Epithelial cell of proximal tubule (primary cell): ENCODE results near the gene SLC25A44. TPM values are rescaled to one million over a fixed set of nuclear protein-coding genes. Genes with fewer than 3 reads are reported as not detected.

ENCODE experiments used
- DNase-seq: peaks from one replicate; pipeline ENCODE4 v3.0.0-alpha.2; 2011; ENCODE audit warnings: low read depth
- H3K4me3 ChIP-seq: 2 replicates; pipeline ENCODE4 v1.5.1; 2011; ENCODE audit warnings: low read depth, mild to moderate bottlenecking, low read length
- CTCF ChIP-seq: conservative IDR thresholded peaks from 2 replicates; pipeline ENCODE4 v1.5.1; 2012; ENCODE audit warnings: low read depth, mild to moderate bottlenecking, low read length
- total RNA-seq: library from RNA; depleted of rRNA; stranded (reverse); fragments of >200 nt; gene quantifications from 2 replicates; pipeline ENCODE4 v1.2.3, GENCODE V29; 2015

The SLC25A44 gene
- total RNA-seq, 1 donor from 2014 or later = 7.4 TPM

- H3K4me3 ChIP-seq = peak overlapping the region; percentile 99
- no peak for DNase-seq
- TF ChIP-seq CTCF = no peak
These were observed 372 bp downstream of the SLC25A44 start for GRCh38 chr1:156194300-156194652.

GRCh38 chr1:156195853-156196252 is 1.9 kb downstream of the SLC25A44 start:
- no peak overlapping the region for H3K4me3 ChIP-seq
- TF ChIP-seq CTCF = no peak

GRCh38 chr1:156196445-156196844 is 2.5 kb downstream of the SLC25A44 start:
- no peak overlapping the region for H3K4me3 ChIP-seq
- no peak for TF ChIP-seq CTCF
- no peak for DNase-seq

More at GRCh38 chr1:156195853-156196252, 1.9 kb downstream of the SLC25A44 start:
- DNase-seq = no peak

- no peak overlapping the region for H3K4me3 ChIP-seq
- DNase-seq = no peak
- TF ChIP-seq CTCF = no peak
These were observed 5.0 kb downstream of the SLC25A44 start for GRCh38 chr1:156198831-156199349.

GRCh38 chr1:156200044-156200443 is 6.1 kb downstream of the SLC25A44 start:
- H3K4me3 ChIP-seq = no peak overlapping the region
- no peak for DNase-seq
- TF ChIP-seq CTCF = no peak

GRCh38 chr1:156203331-156203730 is 9.4 kb downstream of the SLC25A44 start:
- no peak for TF ChIP-seq CTCF
- no peak for DNase-seq
- no peak overlapping the region for H3K4me3 ChIP-seq

- H3K4me3 ChIP-seq = no peak overlapping the region
- no peak for TF ChIP-seq CTCF
- DNase-seq = no peak
These were observed 10.8 kb downstream of the SLC25A44 start for GRCh38 chr1:156204686-156205085.
